Stimulated activated CD4-positive, alpha-beta T cell treated with anti-CD3 and anti-CD28 coated beads, Interleukin-1b, Interleukin-23, amount 100 ng/mL, for 48 hours (primary cell): ENCODE results near the gene RSF1.

Experiments
- DNase-seq: peaks from one replicate; pipeline ENCODE4 v3.0.0-alpha.2; 2020

RSF1 gene

GRCh38 chr11:77736473-77736872 lies 84.0 kb downstream of the RSF1 start:
- DNase-seq: no peak

GRCh38 chr11:77734890-77735289 lies 85.6 kb downstream of the RSF1 start:
- no peak for DNase-seq

GRCh38 chr11:77732143-77732542 lies 88.4 kb downstream of the RSF1 start:
- DNase-seq: no peak

GRCh38 chr11:77730789-77731188 lies 89.7 kb downstream of the RSF1 start:
- no peak for DNase-seq

- no peak for DNase-seq
Observed at GRCh38 chr11:77729063-77729462, 91.5 kb downstream of the RSF1 start.

- no peak for DNase-seq
Observed at GRCh38 chr11:77728203-77728786, 92.2 kb downstream of the RSF1 start.

GRCh38 chr11:77726524-77726923 lies 94.0 kb downstream of the RSF1 start:
- no peak for DNase-seq

- no peak for DNase-seq
Observed at GRCh38 chr11:77725433-77725832, 95.1 kb downstream of the RSF1 start.

GRCh38 chr11:77724636-77725035 lies 95.9 kb downstream of the RSF1 start:
- no peak for DNase-seq

- no peak for DNase-seq
Observed at GRCh38 chr11:77723024-77723423, 97.5 kb downstream of the RSF1 start.

- no peak for DNase-seq
Observed at GRCh38 chr11:77710358-77710757, 110.2 kb downstream of the RSF1 start.

- DNase-seq: no peak
Observed at GRCh38 chr11:77705876-77706579, 114.5 kb downstream of the RSF1 start.

- peak; percentile 28 for DNase-seq
Observed at GRCh38 chr11:77705195-77705875, 115.2 kb downstream of the RSF1 start.

- DNase-seq: no peak
Observed at GRCh38 chr11:77704029-77704428, 116.5 kb downstream of the RSF1 start.

GRCh38 chr11:77699425-77699824 lies 121.1 kb downstream of the RSF1 start:
- DNase-seq: no peak

GRCh38 chr11:77698896-77699295 lies 121.6 kb downstream of the RSF1 start:
- DNase-seq: no peak

GRCh38 chr11:77697865-77698264 lies 122.7 kb downstream of the RSF1 start:
- no peak for DNase-seq

- no peak for DNase-seq
Observed at GRCh38 chr11:77695417-77695816, 125.1 kb downstream of the RSF1 start.

- DNase-seq: no peak
Observed at GRCh38 chr11:77690649-77691048, 129.9 kb downstream of the RSF1 start.

- DNase-seq: no peak
Observed at GRCh38 chr11:77687088-77687487, 133.4 kb downstream of the RSF1 start.

GRCh38 chr11:77677138-77677537 lies 143.4 kb downstream of the RSF1 start:
- no peak for DNase-seq

GRCh38 chr11:77672264-77672663 lies 148.3 kb downstream of the RSF1 start:
- DNase-seq: no peak

GRCh38 chr11:77669848-77670511 lies 150.5 kb downstream of the RSF1 start:
- no peak for DNase-seq

GRCh38 chr11:77668760-77669159 lies 151.8 kb downstream of the RSF1 start:
- no peak for DNase-seq
